Measurements from ENCODE around the gene GALNT1. TPM values are rescaled to one million over a fixed set of nuclear protein-coding genes. Genes with fewer than 3 reads are reported as not detected.

The GALNT1 gene
- total RNA-seq, 4 donors from 2014 or later, result 42.7 to 59.7 (median 54.1) TPM

DNA sequence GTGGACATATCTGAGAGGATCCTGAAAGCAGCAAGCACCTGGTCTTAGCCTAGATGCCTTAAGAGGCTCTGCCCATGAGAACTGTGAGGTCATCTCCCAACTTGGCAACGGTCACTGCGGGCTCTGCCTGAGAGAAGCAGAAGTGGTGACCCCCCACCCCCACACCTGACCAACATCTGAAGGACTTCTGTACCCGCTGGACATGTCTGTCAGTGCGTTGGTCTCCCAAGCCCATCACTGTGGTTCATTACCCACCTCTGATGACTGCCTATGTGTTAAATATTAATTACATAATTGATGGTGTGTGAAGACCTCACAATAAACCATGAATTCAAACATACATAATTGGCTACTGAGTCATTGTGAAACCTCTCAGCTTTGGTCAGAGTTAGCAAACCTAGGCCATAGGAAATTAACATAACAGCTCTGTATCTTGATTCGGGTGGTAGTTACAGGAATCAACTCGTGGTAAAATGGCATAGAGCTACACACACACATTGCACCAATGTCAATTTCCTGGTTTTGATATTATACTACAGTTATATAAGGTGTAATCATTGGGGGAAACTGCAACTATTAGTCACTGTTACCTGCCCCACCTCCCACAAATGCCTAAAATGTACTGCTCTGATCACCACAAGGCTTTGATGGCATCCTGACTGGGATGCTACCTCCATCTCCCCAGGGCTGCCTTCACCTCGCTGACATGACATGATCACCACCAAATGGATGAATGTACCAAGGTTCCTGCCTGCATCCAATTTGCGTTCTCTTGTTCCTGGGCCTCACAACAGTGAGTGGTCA is 4.3 kb upstream of the GALNT1 start:
- TF ChIP-seq CTCF (IDR thresholded peaks at IDR 0.05), result no peak
- DNase-seq (ENCODE audit: low spot score) (no peak), ATAC-seq (ENCODE audit: low FRiP score) (no peak)

GRCh38 chr18:35578481-35578880 is 3.1 kb upstream of the GALNT1 start:
- DNase-seq (ENCODE audit: low spot score), result no peak
- no peak for TF ChIP-seq CTCF (IDR thresholded peaks at IDR 0.05)
- no peak for ATAC-seq (ENCODE audit: low FRiP score)

- no peak for ATAC-seq (ENCODE audit: low FRiP score)
Observed at GRCh38 chr18:35578936-35579335, 2.6 kb upstream of the GALNT1 start.

GRCh38 chr18:35580701-35581539 is 620 bp upstream of the GALNT1 start:
- DNase-seq (ENCODE audit: low spot score) (no peak), ATAC-seq (ENCODE audit: low FRiP score) (peak; percentile 84)
- no peak for TF ChIP-seq CTCF (IDR thresholded peaks at IDR 0.05)

More at GRCh38 chr18:35578936-35579335, 2.6 kb upstream of the GALNT1 start:
- TF ChIP-seq CTCF (IDR thresholded peaks at IDR 0.05), result no peak
- DNase-seq (ENCODE audit: low spot score), result no peak

GRCh38 chr18:35581898-35582641 is 530 bp downstream of the GALNT1 start:
- ATAC-seq (ENCODE audit: low FRiP score) (peak; percentile 30), DNase-seq (ENCODE audit: low spot score) (no peak)
- TF ChIP-seq CTCF (IDR thresholded peaks at IDR 0.05), result no peak

DNA sequence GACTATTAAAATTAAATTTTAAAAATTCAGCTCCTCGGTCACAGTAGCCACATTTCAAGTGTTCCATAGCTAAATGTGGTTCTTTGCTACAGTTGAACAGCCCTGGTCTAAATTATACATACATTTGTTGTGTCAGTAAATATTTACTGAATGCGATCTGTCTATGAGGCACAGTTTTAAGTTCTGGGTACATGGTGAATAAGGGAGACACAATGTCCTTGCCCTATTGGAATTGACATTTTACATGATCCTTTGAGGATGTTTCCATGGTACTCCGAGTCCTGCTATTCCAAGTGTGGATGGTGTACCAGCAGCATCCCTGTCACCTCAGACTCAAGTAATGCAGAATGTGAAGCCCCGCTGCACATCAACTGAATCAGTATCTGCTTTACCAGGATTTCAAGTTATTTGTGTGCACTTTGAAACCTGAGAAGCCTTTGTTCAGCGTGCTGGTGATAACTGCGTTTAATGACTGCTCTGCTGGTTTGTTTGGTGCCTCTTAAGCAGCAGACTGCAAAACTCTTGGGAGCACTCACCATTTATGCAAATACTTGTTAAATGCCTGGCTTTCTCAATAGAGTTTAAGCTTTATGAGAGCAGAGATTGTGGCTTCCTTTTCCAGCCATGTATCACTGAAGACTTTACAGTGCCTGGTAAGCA is 1.5 kb downstream of the GALNT1 start:
- DNase-seq (ENCODE audit: low spot score) (no peak), ATAC-seq (ENCODE audit: low FRiP score) (no peak)
- TF ChIP-seq CTCF (IDR thresholded peaks at IDR 0.05), result no peak
